Hippocampal formation (tissue), 2 donors: ENCODE measurements around the gene URB1.
"Not testable (repeated sequence)": the region's sequence is repeated elsewhere in the genome, so short reads cannot be mapped to it uniquely, and the experiment has no call there.

Source experiments
- DNase-seq, 2 donors: peaks; one replicate each; lab custom pipeline; 2025; lab: John Stamatoyannopoulos, UW

Gene URB1, protein sequence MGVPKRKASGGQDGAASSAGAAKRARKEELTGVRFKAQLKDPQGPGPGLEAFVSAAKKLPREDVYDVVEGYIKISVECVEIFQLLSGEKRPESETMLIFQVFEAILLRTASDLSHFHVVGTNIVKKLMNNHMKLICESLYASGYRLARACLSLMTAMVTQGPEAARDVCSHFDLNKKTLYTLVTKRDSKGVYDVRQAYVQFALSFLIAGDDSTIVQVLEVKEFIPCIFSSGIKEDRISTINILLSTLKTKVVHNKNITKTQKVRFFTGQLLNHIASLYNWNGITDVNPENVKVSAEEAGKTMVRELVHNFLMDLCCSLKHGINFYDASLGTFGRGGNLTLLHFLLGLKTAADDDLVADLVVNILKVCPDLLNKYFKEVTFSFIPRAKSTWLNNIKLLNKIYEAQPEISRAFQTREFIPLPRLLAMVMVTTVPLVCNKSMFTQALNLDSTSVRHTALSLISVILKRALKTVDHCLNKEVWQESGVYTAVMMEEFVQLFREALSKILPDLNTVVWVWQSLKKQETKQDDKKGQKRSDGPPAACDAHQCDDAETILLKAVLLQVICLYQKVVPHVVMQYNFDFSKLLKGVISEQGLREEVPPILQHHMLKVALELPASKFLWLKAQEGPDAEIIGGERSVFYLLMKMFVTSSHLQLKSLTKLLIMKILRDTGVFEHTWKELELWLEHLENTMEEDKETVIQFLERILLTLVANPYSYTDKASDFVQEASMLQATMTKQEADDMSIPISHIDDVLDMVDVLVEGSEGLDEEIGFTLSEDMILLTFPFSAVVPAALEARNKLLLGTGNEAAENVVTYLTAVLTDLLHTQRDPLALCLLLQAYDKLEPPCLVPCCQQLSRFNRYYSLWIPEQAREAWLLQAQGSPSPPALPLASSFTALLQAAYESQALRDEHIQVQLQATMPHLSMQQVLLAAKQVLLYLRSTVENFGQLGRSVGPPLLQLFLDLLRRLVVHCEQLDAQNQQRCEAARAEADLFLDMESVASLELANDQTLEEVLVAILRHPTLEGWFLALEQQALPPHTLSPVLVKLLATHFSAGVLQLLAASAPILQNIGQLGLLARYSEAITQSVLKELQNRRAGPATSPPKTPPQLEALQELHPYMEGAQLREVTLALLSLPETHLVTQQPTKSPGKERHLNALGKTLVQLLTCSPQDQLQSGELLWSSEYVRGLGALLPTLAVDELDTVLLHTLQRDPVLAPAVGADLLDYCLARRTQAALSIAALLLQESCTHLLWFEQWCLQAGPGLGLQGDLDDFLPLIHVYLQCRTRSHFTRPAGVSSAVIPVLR (N-terminal part only)

DNA sequence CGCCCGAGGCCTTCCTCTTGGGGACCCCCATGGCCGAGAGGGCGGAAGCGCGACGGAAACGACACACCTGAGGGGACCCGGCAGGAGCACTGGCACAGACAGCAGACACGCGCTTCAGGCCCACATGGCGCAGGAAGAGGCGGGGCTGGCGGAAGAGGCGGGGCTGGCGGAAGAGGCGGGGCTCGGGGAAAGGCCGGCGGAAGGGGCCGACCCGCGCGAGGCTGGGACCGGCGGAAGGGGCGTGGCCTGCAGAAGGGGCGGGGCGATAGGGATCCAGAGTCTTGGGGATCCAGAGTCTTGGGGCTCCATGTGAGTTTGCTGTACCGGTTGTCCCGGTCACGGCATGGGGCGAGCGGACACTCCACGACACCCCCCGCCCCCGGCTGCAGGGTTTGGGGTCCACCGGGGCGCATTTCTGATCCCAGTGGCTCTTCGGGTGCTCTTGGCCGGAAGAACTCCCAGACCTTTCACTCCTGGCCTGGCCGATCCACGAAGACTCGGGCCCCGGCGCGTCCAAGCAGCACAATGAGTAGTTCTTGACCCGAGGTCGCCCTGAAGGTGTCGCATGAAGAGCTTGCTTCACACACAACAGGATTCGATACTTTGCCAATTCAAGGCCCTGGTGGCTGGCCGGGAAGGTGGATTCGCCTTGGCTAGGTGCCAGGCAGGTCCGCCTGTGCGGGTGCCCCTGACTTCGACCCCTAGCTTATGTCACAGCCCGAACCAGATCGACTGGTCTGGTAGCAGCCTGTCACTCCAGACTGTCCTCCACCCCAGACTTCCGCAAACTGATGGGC is at the start of gene URB1:
Gene URB1, minus strand, starts transcription at position 133 of the 797 bp plus-strand sequence. Its CDS starts 102 bp downstream, at position 31.
- peak; percentile 86 to 94 for DNase-seq

DNA sequence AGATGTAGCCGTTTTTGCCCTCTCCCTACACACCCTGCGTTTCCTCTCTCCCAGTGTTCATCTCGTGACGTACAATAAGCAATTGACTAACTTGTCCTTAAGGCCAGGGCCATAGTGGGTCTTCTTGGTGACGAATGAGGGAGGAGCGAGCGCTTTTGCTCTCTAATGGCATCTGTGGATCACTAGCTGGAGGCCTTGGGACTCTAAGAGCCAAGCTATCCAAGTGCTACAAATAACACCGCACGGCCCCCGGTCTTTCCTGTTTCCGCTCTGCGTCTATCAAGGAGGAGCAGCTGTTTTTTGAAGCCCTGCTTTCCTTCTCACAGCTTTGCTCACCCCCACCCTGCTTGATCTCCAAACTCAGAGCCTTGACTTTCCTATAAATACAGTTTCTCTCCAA is 44.9 kb upstream of the URB1 start:
- DNase-seq, result no peak

DNA sequence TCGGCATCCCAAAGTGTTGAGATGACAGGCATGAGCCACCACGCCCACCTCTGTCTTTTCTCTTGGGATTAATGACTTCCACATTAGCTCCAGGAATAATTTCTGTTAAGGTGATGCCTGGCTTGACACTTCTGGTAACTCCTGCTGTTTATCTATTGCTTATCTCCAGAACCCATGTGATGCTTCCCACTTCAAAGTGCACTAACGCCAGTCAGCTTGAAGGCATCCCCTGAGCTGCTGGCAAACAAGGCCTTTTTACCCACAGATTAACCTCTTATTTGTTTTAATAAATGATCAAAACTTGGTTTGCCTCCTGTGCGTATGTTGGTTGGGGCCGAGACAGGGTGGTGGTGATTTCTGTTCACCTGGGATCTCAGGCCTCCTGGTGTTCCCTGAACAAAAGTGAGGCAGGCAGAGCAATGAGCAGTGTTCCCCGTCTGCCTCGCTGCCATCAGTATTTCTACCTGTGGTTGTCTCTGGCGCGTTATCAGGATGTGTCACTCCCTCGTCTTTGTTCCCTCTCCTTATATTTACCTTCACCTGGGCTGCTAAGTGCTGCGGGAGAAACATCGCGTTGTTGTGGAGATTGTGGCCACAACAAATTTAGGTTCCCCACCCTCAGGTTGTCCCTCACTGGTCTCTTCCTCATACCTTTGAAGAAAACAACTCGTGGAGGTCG is 40.3 kb upstream of the URB1 start:
- DNase-seq, result not testable (repeated sequence)

DNA sequence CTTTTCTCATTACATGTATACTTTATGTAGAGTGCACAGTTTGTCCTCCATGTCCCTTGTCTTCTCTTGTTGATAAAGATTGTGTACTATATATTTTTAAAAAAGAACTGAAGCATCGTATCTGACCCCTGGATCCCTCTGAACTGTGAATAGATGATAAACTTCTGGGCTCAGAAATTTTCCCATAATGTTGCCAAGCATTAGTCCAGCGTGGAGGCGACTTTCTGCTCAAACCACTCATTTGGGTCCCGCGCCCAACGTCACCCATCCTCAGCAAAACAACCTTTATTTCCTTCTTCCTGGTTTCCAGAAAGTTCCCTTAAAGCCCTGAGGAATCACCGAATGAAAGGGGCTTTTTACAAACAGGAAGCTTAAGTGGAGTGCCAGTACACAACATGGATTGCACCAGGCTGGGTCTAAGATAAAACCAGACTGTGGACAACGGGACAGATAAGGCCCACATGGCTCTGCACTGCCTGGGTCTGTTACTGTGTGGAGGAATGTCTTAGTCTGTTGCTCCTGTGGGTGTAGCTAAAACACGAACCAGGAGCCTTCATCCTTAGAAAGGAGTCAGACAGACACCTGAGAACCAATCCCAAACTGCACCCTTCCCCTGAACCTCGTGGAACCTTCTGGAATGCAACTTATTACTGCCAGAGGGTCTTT is 35.3 kb upstream of the URB1 start:
- DNase-seq, result no peak

DNA sequence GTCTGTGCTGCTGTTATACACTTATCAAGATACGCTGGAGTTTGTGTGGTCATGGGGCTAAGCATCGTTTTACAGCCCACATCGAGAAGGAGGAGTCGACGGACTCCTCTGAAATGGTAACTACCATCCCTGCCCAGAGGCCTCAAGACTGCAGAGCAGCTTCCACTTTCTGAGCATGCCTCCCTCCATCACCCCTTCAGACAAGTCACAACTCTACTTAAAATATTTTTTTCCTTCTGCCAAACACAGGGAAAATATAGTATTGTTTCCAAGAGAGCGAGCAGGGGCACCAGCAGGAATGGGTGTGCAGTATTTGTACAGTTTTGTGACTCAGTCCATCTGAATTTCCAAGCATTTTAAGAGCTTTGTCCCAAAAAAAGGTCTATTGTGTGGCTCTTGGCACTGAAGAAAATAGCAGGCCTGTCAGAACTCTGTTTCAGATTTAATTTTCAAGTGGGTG is 33.8 kb upstream of the URB1 start:
- DNase-seq, result peak; percentile 37 to 71

DNA sequence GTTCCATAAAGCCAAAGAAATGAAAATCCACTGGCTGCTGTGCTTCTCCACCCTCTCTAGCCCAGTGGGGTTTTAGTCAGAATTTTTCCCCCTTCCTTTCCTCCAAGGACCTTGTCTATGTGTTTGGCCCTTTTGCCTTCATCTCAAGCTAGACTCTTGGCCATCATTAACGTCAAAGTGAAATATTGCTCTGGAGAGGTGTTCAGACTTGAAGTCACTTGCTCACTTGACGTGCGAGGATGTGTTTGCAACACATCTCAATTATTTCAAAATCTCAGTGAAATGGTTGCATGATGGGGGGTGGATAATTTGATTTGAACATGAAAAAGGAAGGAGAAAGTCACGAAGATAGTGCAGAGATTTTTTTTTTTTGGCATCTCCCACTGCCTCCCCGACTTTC is 33.3 kb upstream of the URB1 start:
- DNase-seq, result no peak

DNA sequence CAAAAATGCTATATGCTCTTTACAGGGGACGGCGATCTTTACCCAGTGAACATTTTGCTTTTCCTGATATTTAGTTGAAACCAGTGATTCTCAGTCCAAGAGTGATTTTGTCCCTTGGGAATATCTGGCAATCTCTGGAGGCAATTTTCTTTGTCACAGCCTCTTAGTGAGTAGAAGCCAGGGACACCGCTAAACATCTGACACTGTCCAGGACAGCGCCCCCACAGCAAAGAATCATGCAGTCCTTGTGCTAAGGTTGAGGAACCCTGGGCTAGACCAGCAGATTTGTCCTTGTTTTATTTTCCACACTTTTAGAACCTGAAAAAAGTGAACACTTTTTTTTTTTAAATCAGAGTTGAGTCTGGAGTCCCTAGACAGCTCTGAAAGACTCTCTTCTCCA is 32.8 kb upstream of the URB1 start:
- DNase-seq, result no peak

DNA sequence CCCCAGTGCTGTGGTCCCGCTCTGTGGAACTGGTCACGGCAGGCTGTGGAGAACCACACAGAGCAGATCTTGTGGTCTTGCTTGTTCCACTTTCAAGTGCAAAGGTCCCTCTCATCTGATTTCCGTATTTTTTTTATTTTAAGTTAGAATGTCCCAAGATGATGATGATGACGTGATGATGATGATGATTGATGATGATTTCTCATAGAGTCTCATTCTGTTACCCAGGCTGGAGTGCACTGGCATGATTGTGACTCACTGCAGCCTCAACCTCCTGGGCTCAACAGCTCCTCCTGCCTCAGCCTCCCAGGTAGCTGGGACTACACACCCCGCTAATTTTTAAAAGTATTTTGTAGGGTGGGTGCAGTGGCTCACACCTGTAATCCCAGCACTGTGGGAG is 31.9 kb upstream of the URB1 start:
- DNase-seq, result no peak

DNA sequence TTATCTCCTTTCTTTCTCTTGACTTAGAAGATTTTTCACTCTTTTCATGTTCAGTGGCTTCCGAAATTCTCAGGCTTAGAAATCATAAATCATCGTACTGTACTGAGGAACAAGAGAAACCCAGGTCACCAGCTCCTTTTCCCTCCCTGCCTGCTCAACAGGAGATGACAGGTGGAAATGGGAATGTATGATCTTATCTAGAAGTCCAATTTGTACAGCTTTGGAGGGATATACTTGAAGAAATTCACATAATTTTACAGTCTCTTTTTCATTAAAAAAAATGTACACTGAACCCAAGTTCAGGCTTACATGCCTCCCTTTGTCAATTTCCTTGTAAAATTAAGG is 31.4 kb upstream of the URB1 start:
- no peak for DNase-seq

DNA sequence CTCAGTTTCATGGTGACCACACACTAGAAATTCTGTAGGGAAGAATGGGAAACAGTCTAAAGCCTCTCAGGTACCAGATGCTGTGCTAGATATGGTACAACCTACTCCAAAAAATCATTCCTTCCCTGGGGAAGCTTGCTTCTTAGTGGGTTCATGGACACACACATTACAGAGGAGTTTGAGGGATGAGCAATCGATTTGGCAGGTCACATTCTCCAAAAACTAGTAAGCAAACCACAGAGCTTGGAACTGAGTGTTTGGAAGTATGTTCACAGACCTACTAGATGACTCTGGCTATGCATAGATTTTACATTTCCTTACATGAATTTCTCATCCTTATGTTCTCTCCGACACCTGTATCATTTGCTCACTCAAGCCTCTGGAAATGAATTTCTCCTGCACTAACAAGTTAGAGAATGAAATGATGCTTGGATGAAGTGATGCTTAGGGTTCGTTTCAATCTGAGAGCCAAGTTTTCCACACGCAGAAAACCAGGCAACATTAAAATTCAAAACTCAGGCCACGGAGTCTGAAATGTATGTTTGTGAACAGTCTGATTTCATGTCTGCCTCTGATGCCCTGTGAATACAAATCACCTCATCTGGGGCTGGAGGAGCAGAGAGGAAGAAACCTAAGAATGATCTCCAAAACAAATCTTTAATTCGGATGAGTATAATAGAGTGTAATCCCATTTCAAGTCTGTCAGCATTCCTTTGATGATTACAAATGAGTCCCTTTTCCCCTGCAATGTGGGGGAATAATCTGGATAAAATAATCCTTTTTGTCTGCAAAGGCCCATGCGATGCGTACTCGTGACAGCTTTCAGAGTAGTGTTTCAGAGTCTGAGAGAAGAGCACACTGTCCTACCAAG is 30.7 kb upstream of the URB1 start:
- DNase-seq, result no peak

DNA sequence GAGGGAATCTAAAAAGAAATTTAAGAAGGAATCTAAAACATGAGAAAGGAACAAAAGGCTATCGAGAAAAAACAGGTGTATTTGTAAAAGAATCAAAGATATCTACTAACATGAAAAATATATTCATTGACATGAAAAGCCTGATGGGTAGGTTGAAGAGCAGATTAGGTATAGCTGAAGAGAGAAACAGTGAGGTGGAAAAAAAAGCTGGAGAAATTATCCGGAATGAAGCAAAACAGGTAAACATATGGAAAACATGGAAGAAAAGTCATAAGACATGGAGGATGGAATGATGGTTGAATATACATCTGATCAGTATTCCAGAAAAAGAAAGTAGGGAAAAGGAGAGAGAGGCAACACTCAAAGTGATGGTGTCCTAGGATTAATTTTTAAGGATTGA is 29.3 kb upstream of the URB1 start:
- no peak for DNase-seq

DNA sequence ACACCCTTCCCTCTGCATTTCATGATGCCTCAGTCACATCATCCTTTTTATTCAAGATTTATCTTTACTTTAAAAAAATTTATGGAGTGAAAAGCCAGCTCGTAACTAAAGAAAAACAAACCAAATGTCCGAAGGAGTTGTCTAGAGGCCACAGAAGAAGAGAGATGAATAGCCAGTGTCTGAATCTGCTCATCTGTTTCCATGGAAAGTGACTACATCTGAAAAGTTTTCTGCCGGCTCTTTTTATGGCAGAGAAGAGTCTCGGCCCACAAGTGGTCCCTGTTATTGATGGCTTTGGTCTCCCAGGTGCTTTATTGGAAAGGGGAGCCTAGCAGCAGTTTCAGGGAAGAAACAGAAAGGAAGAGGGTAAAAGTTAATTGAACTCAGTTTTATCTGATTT is 25.3 kb upstream of the URB1 start:
- no peak for DNase-seq

DNA sequence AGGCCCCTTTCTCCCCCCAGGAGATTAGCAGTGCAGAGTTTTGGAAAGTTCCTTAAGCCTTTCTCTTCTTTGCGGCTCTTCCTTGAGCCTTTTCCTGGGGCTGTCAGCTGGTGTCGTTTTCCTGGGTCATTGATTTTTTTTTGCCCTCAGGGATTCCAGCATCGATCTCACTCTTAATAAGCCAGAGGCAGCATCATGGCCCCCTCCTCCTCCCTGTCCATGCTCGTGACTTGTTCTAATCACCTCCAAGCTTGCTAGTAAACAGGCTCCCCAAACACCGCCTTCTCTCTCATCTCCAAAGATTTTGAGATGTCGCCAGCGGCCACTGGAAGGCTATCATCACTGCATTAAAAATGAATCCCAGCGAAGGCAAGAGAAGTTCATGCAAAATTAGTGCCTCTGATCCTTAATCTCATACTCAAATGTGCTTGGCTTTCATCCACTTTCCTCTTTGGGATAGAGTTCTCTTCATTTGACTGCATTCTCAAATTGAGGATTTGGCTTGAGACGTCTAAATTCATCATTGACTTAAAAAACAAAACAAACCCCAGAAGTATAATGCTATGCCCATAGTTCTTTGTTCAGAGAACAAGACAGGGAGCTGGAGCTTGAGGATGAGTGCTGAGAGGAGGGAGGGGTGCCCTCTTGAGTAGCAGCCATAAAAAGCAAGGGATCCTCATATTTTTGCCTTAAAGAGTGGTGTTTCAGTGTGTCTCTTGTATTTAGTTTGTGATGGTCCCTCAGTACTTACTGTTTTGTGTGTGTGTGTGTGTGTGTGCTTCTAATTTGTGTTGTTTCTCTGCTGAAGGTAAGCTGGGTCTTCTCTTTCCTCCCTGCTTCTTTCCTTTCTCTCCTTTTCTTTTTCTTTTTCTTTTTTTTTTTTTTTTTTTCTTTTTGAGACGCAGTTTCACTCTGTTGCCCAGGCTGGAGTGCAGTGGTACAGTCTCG is 22.9 kb upstream of the URB1 start:
- no peak for DNase-seq

DNA sequence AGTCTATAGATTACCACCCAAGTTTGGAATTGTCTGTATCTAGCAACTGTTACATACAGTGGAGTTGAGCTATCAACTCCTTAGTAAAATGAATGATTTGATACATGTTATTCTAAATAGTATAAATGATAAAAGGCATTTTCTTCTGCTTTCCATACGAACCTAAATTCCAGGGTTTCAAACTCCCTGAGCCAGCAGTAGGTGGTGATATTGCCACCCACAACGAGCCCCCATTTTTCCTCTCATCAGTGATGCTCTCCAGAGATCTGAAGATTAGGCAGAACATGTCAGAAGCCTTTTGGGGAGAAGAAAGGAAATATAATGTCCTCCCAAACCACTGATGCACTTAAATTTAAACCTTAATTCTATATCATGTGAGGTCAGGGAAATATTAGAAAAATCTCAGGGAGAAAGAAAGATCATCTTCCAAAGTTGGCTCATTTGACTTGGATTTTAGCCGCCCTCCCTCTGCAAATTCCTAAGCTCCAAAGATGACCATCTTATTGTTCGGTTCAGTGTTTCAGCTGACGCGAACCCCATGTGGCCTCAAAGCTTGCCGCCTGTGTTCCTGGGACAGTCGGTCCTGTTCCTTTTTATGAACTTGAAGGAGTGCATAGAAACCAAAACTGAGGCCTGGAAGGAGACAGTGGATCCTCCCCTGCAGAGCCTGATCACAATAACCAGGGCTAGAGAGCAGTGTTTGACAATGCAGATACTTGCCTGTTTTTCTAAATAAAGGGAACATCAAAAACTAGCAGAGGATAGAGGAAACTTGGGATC is 22.0 kb upstream of the URB1 start:
- DNase-seq, result peak; percentile 47 to 59

DNA sequence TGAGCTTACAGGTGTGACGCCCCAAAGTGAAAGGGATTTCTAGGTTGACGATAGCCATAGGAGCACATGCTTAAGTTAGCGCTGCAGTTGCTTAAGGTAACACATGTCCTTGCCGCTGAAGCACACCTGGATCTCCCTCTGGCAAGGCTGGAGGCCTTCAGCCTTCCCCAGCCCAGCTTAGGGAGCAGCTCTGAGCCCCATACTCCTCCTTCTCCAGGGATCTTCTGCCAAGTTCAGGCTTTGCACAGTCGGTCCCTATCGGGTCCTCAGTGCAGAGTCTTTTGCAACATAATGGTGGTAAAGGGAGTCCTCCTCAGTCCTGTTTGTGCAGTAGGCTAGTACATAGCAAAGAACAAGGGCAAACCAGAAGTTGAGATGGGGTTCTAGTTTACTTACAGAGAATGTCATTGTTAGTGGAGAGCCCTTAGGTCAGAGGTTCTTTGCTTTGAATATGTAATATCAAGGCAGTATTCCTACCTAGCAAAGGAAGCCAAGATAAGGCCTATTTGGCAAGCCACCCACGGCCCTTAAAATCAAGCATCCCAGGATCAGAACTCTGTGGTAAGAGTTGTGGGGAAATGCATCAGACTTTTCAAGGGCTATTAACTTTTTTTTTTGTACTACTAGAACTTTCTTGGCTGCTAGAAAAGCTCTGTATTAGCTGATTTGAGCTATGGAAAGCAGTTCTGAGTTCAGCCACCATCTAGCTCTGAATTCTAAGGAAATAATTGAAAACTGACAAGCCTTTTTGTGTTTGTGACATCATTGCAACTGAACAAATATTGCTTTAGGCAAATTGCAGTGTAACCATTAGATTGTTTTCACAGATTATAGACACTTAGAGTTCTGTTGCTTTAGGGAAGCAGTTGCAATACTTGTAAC is 21.1 kb upstream of the URB1 start:
- peak in 1 of 2 donors; percentile 37 for DNase-seq

DNA sequence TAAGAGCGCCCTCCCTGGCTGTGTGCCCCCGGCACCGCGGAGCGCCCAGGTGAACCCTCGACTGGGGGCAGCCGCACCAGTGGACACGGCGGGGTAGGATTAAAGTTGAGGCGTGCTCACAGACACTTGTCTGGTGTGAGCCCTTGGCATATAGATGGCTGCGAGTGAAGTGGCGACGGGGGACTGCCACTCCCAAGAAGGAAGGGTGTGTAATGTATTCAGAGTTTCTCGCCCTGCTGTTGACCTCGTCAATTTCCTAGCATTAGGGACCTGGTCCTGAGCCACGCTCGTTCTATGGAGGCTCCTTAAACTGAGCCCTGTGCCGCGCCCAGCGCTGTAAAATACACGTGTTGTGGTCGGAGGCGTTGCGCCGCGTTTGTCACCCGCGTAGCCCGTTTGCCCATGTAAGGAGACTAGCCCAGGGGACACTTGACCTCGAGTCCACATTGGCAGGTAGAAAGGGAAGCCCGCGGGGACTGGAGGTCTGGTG is 20.2 kb upstream of the URB1 start:
- no peak for DNase-seq
